Hepatocyte (in vitro differentiated cells): ENCODE results near the gene RASSF3. TPM values are rescaled to one million over a fixed set of nuclear protein-coding genes. Genes with fewer than 3 reads are reported as not detected.
"Not testable (repeated sequence)": the region's sequence is repeated elsewhere in the genome, so short reads cannot be mapped to it uniquely, and the experiment has no call there.

Experiments
- DNase-seq: peaks from one replicate; pipeline ENCODE4 v3.0.0-alpha.2; 2016; ENCODE audit warnings: low spot score
- H2AFZ ChIP-seq: fragments of 200-600 bp; sonication (generic); 2 replicates; pipeline ENCODE4 v1.6.0; 2016; ENCODE audit warnings: antibody characterized with exemption, mild to moderate bottlenecking
- H3K27ac ChIP-seq: fragments of 200-600 bp; sonication (generic); 2 replicates; pipeline ENCODE4 v1.5.1; 2016; ENCODE audit warnings: mild to moderate bottlenecking
- H3K27me3 ChIP-seq: fragments of 200-600 bp; sonication (generic); 2 replicates; pipeline ENCODE4 v1.6.1; 2016
- H3K36me3 ChIP-seq: fragments of 200-600 bp; sonication (generic); replicated peaks from 2 replicates; pipeline ENCODE4 v1.5.1; 2016; ENCODE audit warnings: low read depth; ENCODE audit not compliant: insufficient read depth
- H3K4me1 ChIP-seq: fragments of 200-600 bp; sonication (generic); 2 replicates; pipeline ENCODE4 v1.5.1; 2016; ENCODE audit warnings: mild to moderate bottlenecking, moderate library complexity; ENCODE audit not compliant: insufficient read depth
- H3K4me2 ChIP-seq: fragments of 200-600 bp; sonication (generic); 2 replicates; pipeline ENCODE4 v1.6.0; 2016
- H3K4me3 ChIP-seq: fragments of 200-600 bp; sonication (generic); 2 replicates; pipeline ENCODE4 v1.5.1; 2016; ENCODE audit warnings: mild to moderate bottlenecking
- H3K79me2 ChIP-seq: fragments of 200-600 bp; sonication (generic); 2 replicates; pipeline ENCODE4 v1.6.0; 2017; ENCODE audit warnings: mild to moderate bottlenecking
- H3K9me2 ChIP-seq: fragments of 200-600 bp; sonication (generic); replicated peaks from 2 replicates; pipeline ENCODE4 v1.6.0; 2017; ENCODE audit warnings: mild to moderate bottlenecking; ENCODE audit not compliant: insufficient read depth
- H3K9me3 ChIP-seq: fragments of 200-600 bp; sonication (generic); 2 replicates; pipeline ENCODE4 v1.5.1; 2016; ENCODE audit warnings: low read depth, mild to moderate bottlenecking
- H4K20me1 ChIP-seq: fragments of 200-600 bp; sonication (generic); 2 replicates; pipeline ENCODE4 v1.6.0; 2016; ENCODE audit warnings: mild to moderate bottlenecking; ENCODE audit not compliant: insufficient read depth, poor library complexity, severe bottlenecking
- CTCF ChIP-seq: fragments of 200-600 bp; sonication (generic); IDR thresholded peaks from 2 replicates; pipeline ENCODE4 v1.5.1; 2016; ENCODE audit warnings: antibody characterized with exemption, mild to moderate bottlenecking; ENCODE audit not compliant: poor library complexity
- EZH2 ChIP-seq: fragments of 200-600 bp; sonication (generic); IDR thresholded peaks from 2 replicates; pipeline ENCODE4 v1.6.1; 2016; ENCODE audit warnings: antibody characterized with exemption, mild to moderate bottlenecking, borderline replicate concordance
- EZH2phosphoT487 ChIP-seq: fragments of 200-600 bp; sonication (generic); IDR thresholded peaks from one replicate; pipeline ENCODE4 v1.6.1; 2018; ENCODE audit warnings: antibody characterized with exemption, mild to moderate bottlenecking, low read depth, moderate library complexity; ENCODE audit not compliant: unreplicated experiment, severe bottlenecking
- WGBS: methylation state at CpG from one replicate; pipeline ENCODE4 v1.1.6; 2016; ENCODE audit warnings: low lambda C conversion rate; ENCODE audit errors: missing lambda C conversion rate; 5-methylcytosine and 5-hydroxymethylcytosine counted together
- polyA plus RNA-seq: library from polyadenylated mRNA; unstranded; fragments of >200 nt; fragmentation: Nextera tagmentation; extraction: Ambion mirVana; gene quantifications from 2 replicates; pipeline ENCODE4 v1.2.1, GENCODE V29; 2016
- total RNA-seq: library from RNA; depleted of rRNA; stranded (reverse); fragments of >200 nt; gene quantifications from 2 replicates; pipeline ENCODE4 v1.2.3, GENCODE V29; 2014

Gene RASSF3
- total and polyA plus RNA-seq, 2 experiments from 2014 or later: 7.8 to 22.3 TPM

- H3K9me2 ChIP-seq: no peaks in the 10 kb centered on the region
- H3K27me3 ChIP-seq: no peaks in the 10 kb centered on the region
- H3K36me3 ChIP-seq: no peaks in the 10 kb centered on the region
- peaks cover 42% of the 10 kb centered on the region for H3K79me2 ChIP-seq
- H3K4me1 ChIP-seq: peaks cover 7% of the 10 kb centered on the region
- peak overlapping the region; percentile 56 for H3K27ac ChIP-seq
- DNase-seq: peak; percentile 68
- H3K9me3 ChIP-seq: no peaks in the 10 kb centered on the region
- H3K4me3 ChIP-seq: no peak overlapping the region
- WGBS: 44% methylated on average over 4 of the region's 4 CpGs
- no peaks in the 10 kb centered on the region for H4K20me1 ChIP-seq
- TF ChIP-seq CTCF (no peak), EZH2 (no peak), EZH2phosphoT487 (no peak)
- H3K4me2 ChIP-seq: peak overlapping the region; percentile 36
- H2AFZ ChIP-seq: no peak overlapping the region
Measured at GRCh38 chr12:64650762-64651161, 40.5 kb downstream of the RASSF3 start.

- WGBS: 75% methylated on average over 2 of the region's 2 CpGs
- Histone ChIP-seq H3K9me3 (no peaks in the 10 kb centered on the region), H3K27ac (no peak overlapping the region), H3K4me1 (peaks cover 11% of the 10 kb centered on the region), H3K4me2 (no peak overlapping the region), H4K20me1 (no peaks in the 10 kb centered on the region), H2AFZ (no peak overlapping the region), H3K27me3 (no peaks in the 10 kb centered on the region), H3K9me2 (no peaks in the 10 kb centered on the region), H3K4me3 (no peak overlapping the region), H3K79me2 (peaks cover 34% of the 10 kb centered on the region), H3K36me3 (no peaks in the 10 kb centered on the region)
- DNase-seq: no peak
- TF ChIP-seq EZH2: no peak
Measured at GRCh38 chr12:64652346-64652745, 42.1 kb downstream of the RASSF3 start.

- H3K9me3 ChIP-seq: no peaks in the 10 kb centered on the region
- H3K79me2 ChIP-seq: peaks cover 37% of the 10 kb centered on the region
- H3K4me2 ChIP-seq: no peak overlapping the region
- TF ChIP-seq EZH2: no peak
- TF ChIP-seq EZH2phosphoT487: no peak
- TF ChIP-seq CTCF: no peak
- H3K9me2 ChIP-seq: no peaks in the 10 kb centered on the region
- WGBS: 100% methylated on average over 1 of the region's 1 CpG
- DNase-seq: no peak
- H2AFZ ChIP-seq: no peak overlapping the region
- no peaks in the 10 kb centered on the region for H3K27me3 ChIP-seq
- no peak overlapping the region for H3K27ac ChIP-seq
- no peaks in the 10 kb centered on the region for H4K20me1 ChIP-seq
- no peak overlapping the region for H3K4me3 ChIP-seq
- peaks cover 11% of the 10 kb centered on the region for H3K4me1 ChIP-seq
- H3K36me3 ChIP-seq: no peaks in the 10 kb centered on the region
Measured at GRCh38 chr12:64653123-64653522, 42.8 kb downstream of the RASSF3 start.

- not testable (repeated sequence) for H3K27ac ChIP-seq, H3K4me3 ChIP-seq, H3K27me3 ChIP-seq, H3K36me3 ChIP-seq, H3K9me2 ChIP-seq, H2AFZ ChIP-seq, H4K20me1 ChIP-seq, H3K4me2 ChIP-seq, DNase-seq, H3K9me3 ChIP-seq
- Histone ChIP-seq H3K4me1 (peaks cover 11% of the 10 kb centered on the region), H3K79me2 (peaks cover 39% of the 10 kb centered on the region)
- WGBS: 80% methylated on average over 2 of the region's 2 CpGs
Measured at GRCh38 chr12:64653907-64654306, 43.6 kb downstream of the RASSF3 start.

- no peaks in the 10 kb centered on the region for H3K9me3 ChIP-seq
- WGBS: 54% methylated on average over 3 of the region's 3 CpGs
- H3K79me2 ChIP-seq: peaks cover 38% of the 10 kb centered on the region
- no peak overlapping the region for H3K4me2 ChIP-seq
- TF ChIP-seq CTCF (no peak), EZH2 (no peak), EZH2phosphoT487 (no peak)
- no peak for DNase-seq
- no peaks in the 10 kb centered on the region for H3K36me3 ChIP-seq
- no peak overlapping the region for H3K27ac ChIP-seq
- no peaks in the 10 kb centered on the region for H3K9me2 ChIP-seq
- no peaks in the 10 kb centered on the region for H4K20me1 ChIP-seq
- no peak overlapping the region for H2AFZ ChIP-seq
- no peak overlapping the region for H3K4me3 ChIP-seq
- H3K27me3 ChIP-seq: no peaks in the 10 kb centered on the region
- H3K4me1 ChIP-seq: peaks cover 11% of the 10 kb centered on the region
Measured at GRCh38 chr12:64655141-64655540, 44.8 kb downstream of the RASSF3 start.
